ENCODE data around the gene PRKG1.

The PRKG1 gene

GRCh38 chr10:51077074-51077473, 2.8 kb downstream of the PRKG1 start:
- DNase-seq = no peak

DNA sequence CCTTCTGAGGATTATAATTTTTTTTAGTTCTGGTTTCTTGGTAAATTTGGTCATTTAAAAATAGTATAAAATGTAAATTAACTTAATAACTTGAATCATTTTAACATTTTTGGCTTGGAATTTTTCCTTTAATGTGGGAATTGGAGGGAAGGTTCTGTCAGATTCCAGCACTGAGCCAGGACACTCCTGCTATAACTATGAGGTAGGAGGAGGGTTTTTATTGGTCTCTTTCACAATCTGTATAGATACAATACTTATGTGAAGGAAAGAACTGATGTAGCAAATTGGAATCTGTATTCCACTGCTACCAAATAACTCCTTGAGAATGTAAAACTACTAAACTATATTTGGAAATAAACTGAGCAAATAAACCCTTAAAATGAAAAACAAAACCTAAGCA, 3.2 kb downstream of the PRKG1 start:
- no peak for DNase-seq

- no peak for DNase-seq
These were observed 5.0 kb downstream of the PRKG1 start for GRCh38 chr10:51079331-51079730.

GRCh38 chr10:51079766-51080165, 5.5 kb downstream of the PRKG1 start:
- no peak for DNase-seq

DNA sequence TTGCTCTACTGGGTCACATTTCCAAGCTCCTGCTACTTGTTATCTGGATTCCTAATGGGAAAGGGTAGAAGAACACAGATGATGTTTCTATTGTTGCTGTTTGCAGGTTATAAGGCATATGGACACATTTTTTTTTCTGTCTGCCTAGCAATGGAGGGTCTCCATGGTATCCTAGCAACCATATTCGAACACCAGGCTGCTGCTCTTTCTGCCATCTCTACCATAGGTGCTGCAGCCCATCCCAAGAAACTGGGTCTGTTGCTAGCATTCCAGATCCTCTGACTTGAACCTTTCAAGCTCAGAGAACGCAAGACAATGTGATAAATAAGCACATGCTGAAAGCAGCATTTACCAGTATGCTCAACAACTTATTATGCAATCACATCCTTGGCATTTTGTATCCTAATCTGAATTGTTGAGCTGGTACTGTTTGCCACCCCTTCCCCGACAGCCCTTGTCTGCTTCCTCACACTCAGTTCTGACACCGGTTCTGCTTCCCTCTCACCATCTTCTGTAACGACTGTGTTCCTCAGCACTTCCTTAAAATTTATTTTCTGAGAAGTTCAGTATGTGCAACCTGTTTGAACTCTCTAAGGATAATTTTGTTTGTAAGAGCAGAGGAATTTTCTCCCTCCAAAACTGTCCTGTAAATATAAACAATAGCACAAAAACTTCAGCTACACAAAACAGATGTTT, 6.2 kb downstream of the PRKG1 start:
- no peak for DNase-seq

DNA sequence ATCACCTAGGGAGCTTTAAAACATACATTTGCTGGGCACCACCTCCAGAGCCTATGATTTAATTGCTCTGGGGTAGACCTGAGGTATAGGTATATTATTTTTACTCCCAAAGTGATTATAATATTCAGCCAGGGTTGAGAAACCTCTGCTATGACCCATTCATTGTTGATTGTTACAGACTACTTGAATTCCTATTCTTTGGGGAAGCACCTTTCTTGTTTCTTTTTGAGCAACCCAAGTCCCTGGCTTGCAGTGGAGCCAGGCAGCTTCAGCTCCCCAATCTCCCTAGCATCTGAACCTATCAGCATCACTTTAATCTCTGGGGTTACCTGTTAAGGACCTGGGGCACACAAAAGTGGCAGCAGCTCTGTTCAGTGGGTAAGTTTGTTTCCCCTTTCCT, 8.6 kb downstream of the PRKG1 start:
- DNase-seq = no peak

- no peak for DNase-seq
These were observed 9.1 kb downstream of the PRKG1 start for GRCh38 chr10:51083356-51083853.

- no peak for DNase-seq
These were observed 10.9 kb downstream of the PRKG1 start for GRCh38 chr10:51085204-51085603.

DNA sequence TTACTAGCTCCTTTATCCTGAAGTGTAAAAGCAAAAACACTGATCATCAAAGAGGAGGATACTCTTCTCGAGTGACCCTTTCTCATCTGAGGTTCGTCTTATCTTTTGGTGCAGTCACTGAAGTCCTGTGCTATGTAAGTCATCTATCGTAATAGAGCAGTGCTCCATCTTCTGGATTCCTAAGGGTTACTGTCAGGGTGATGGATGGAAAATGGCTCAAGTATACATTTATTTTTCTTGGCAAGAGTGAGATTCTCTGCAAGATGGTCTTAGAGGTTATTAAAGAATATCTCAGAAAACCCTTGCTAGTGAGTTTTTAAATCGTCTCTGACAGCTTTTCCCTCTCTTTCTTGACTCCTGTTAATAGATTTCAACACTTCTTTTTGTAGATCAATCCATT, 12.4 kb downstream of the PRKG1 start:
- DNase-seq = no peak

DNA sequence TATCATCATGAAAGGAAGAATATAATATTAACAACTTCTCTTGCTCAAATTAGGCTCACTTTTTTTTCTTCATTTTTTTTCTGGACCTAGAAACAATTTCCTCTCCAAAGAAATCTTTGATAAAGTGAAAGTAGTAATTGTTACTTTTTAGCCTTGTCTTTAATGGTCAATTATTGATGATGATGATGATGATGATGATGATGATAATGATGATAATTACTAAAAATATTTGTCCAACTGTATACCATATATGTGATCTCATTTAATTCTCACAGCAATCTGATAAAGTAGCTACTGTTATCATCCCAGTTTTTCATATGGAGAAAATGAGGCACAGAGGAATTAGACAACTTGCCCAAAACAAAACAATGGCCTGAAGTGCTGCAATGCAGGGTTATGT, 12.8 kb downstream of the PRKG1 start:
- DNase-seq = no peak

DNA sequence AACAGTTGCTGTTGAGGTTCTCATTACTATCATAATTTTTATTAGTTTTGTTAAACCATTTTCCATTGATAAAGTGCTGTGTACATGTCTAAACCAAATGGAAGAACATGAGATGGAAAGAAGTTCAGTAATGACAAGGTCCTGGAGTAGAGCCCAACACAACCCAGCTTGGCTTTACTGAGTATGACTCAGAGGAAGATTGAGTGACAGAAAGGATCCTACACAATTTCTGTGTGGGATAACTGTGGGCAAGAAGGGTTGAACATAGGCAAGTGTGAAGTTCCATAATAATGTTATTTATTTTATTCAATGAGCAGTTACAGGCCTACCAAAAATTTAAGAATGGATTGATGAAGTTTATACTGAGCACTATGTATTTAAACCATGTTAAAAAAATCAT, 15.9 kb downstream of the PRKG1 start:
- no peak for DNase-seq

DNA sequence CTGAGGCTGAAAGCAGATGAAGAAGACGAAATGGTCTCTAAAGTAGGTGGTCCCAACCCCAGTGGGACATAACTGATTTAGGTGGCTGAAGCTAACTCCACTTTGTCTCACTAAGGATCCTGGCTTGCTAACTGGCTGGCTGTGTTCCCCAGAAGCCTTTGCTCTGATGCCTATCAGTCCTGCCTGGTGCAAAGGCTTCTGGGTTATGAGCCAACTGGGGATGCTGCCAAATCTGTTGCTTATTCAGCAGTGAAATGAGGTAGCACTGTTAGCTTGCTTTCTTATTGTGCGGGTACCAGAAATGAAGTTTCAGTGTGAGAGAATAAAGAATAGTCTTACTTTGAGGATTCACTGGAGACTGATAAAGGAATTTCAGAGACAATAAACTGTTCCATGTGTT, 18.1 kb downstream of the PRKG1 start:
- DNase-seq = no peak

DNA sequence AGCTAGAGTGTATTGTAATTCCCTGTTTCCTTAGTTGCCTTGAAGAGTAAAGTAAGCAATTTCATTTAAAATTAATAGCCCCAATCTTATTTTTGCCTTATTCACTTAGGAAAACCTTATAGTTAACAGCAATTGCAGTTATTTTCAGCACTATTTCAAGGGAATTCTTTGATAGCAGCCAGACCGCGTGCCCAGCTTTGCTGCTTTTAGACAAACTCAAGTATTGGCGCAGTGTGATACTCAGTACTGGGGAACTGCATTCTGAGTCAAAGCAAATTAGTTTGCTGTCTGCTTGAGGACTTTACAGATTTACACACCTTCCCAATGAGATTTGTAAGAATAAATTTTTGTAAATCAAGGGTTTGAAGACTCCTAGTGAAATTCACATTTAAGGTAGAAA, 21.2 kb downstream of the PRKG1 start:
- no peak for DNase-seq

DNA sequence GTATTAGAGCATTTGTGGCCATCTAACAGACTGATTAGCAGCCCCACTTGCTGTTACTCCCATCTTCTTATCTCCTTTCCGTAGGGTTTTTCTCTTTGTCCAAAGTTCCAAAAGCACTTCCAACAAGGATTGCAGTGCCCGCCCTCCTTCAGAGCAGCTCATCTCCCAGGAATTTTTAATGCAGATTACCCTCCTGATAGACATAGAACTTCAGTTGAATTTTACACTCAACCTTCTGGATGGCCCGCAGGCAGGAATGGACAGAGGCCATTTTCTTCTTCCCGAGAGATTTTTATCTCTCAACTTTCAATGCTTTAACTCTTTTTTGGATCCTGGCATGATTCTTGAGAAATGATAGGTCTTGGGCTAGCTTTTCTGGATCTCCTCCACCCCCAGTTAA, 23.3 kb downstream of the PRKG1 start:
- no peak for DNase-seq

GRCh38 chr10:51100221-51100620, 25.9 kb downstream of the PRKG1 start:
- no peak for DNase-seq

DNA sequence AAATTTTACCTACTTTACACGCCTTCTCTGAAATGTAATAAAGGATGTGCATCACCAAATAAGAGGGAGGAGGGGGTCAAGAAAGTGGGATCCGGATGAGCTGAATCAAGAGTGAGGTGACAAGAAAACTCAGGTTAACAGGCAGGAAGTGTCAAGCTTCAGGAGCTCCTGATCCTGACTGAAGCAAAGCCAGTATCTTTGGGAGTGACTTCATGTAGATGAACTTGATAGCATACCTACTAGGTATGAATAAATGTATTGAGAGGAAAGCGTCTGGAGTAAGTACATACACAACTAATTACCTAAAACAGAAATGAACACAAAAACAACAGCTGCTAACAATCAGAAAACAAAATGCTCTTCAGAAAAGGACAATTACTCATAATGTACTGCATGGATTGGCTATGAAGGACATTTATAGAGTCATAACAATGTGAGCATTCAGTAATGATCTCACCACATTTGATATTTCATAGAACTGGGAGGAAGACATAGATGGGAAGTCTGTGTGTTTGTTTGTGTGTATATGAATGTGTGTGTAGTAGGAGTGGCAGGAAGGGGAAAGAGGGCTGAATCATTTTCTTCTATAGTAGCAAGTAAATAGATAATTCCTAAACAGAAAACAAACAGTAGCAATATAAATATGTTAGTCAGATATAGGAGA, 29.4 kb downstream of the PRKG1 start:
- DNase-seq = no peak

DNA sequence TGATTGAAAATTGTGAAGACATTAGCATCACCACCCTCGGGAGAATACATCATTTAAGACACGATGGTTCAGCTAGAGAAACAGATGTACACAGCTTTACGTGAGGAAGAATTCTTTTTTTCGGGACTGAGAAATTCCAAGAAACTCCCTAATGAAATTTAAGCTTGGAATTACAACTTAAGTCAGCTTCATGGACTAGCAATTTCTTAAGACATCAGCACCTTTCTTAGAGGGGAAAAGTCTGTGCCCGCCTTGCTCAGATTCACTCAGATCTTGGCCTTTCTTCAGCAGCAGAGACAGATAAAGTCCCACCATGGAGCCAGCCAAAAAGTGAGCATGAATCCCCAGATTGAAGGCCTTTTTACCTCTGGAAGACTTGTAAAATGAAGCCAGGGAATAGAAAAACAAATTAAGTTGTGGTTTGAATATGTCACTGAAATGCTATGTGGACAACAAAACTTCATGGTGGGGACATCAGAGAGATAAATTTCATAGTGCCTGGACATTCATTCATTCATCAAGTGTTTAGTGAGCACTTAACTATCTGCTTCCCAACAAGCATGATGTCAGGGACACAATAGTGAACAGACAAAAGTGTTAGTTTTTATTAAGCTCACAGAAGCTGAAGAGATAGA, 32.1 kb downstream of the PRKG1 start:
- no peak for DNase-seq

DNA sequence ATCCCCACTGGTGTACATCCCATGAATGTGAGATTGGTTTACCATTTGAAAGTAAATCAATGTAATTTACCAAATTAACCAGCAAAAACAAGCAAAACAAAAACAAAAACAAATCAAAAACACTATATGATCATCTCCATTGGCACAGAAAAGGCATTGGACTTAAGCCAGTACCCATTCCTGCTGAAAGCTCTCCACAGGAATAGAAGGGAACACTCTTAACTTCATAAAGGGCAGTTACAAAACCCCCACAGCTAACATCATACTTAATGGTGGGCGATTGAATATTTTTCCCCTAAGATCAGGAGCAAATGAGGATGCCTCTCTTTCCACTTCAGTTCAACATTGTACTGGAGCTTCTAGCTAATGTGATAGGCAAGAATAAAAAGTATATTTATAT, 34.1 kb downstream of the PRKG1 start:
- DNase-seq = no peak

GRCh38 chr10:51109801-51110533, 35.7 kb downstream of the PRKG1 start:
- DNase-seq = no peak

DNA sequence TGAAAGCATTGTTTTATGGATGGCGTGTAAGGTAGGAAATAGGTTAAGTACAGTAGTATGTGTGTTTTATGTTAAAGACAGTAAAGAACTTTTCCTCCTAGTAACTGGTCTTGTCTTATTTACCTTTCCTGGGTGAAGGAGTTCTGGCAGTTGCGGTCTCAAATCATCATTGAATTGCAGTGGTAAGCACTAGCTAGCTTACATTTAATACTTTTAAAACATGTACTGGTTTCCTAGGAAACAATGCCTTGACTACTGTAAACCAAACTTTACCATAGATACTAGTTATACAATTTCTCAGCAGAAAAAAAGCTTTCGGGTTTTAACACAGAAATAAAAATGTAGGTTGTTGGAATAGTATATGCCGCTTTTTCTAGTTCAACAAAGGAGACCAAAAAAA, 37.7 kb downstream of the PRKG1 start:
- no peak for DNase-seq

- no peak for DNase-seq
These were observed 38.7 kb downstream of the PRKG1 start for GRCh38 chr10:51113007-51113406.

DNA sequence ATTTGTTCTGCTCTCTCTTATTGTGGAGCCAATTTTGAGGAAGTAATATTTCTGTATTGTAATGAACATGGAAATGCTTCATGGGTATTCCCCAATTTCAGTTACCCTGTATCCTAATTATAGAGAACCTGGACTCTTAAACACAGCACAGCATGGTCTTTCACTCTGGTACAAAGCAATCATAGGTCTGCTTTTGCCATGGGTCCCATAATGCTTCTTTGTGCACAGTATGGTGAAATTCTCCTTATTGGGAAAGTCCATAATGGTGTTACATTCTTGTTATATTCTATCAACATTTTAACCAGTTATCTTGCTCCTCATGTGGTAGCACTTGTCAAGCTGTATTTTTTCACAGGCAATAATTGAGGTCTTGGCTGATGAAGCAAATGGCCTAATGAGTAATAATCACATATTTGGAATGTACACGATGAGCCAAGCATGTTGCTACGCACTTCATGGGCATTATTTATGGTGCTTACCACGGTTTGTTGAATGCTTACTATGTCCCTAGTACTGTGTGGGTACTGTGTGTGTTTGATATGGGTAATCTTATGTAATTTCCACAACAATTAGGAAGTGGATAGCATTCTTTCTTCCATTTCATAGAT, 42.9 kb downstream of the PRKG1 start:
- no peak for DNase-seq

DNA sequence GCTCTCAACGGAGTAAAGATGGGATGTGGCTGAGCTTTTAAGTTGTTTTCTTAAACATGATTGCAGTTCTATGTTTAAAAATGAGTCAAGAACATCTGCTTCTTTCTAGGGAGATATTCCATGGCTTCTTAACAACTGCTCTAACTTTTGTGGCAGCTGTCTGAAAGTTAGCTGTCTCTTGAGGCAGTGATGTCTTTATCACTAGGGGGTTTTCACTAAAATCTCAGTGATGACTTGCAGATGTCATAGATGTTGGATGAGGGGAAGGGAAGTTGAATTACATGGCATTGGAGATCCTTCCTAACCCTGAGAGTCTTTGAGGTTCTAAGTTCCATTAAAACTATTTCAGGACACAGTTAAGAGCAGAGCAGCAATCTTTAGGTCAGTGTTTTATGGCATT, 43.5 kb downstream of the PRKG1 start:
- DNase-seq = no peak
